T-helper 1 cell treated with Interleukin-12 subunit alpha and Interleukin-12 subunit beta and Interleukin-4 antibody, amounts not matched to agents 30 ng/mL and 1 ng/mL, for 36 hours (primary cell): ENCODE data around the gene FOXM1. TPM values are rescaled to one million over a fixed set of nuclear protein-coding genes. Genes with fewer than 3 reads are reported as not detected.

ENCODE experiments used
- intact Hi-C: fragments of 100-400 bp; cut with micrococcal nuclease; formaldehyde crosslinking; loops from one replicate; pipeline ENCODE4 v1.15.1; 2024
- total RNA-seq: library from RNA; stranded (reverse); gene quantifications from 2 replicates; pipeline ENCODE4 v1.2.3, GENCODE V29; 2022

FOXM1 gene, protein sequence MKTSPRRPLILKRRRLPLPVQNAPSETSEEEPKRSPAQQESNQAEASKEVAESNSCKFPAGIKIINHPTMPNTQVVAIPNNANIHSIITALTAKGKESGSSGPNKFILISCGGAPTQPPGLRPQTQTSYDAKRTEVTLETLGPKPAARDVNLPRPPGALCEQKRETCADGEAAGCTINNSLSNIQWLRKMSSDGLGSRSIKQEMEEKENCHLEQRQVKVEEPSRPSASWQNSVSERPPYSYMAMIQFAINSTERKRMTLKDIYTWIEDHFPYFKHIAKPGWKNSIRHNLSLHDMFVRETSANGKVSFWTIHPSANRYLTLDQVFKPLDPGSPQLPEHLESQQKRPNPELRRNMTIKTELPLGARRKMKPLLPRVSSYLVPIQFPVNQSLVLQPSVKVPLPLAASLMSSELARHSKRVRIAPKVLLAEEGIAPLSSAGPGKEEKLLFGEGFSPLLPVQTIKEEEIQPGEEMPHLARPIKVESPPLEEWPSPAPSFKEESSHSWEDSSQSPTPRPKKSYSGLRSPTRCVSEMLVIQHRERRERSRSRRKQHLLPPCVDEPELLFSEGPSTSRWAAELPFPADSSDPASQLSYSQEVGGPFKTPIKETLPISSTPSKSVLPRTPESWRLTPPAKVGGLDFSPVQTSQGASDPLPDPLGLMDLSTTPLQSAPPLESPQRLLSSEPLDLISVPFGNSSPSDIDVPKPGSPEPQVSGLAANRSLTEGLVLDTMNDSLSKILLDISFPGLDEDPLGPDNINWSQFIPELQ
- 85.0 and 90.6 TPM in 2 replicates for total RNA-seq

- intact Hi-C loops = loop anchor here (1.0 to 2.0 kb wide), 5 partner anchors 9 to 186 kb away; partner anchors contain the start of genes FKBP4 and TULP3
Observed at GRCh38 chr12:2877047-2877952, at the start of gene FOXM1, which contains the start of gene RHNO1. Gene FOXM1 (minus strand): TSS chr12:2877174. CDS start chr12:2874478, 2,696 bp downstream. Gene RHNO1 (plus strand): TSS chr12:2877223. CDS start chr12:2885367, 8,144 bp downstream.

- intact Hi-C loops = no loop called here
Observed at GRCh38 chr12:2925322-2925995, 48.5 kb upstream of the FOXM1 start.

- intact Hi-C loops = no loop called here
Observed at GRCh38 chr12:2924019-2924418, 47.0 kb upstream of the FOXM1 start.

DNA sequence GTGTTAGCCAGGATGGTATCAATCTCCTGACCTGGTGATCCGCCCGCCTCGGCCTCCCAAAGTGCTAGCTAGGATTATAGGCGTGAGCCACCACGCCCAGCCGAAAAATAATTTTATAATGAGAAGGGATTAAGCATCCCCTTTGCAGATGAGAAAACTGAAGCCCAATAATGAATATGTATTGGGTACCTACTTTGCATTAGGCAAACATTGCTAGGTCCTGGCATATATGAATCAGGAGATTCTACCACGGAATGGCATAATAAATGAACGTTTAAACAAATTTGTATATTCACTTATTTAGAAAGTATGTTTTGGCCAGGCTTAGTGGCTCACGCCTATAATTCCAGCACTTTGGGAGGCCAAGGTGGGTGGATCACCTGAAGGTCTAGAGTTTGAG lies 46.1 kb upstream of the FOXM1 start:
- intact Hi-C loops = no loop called here

DNA sequence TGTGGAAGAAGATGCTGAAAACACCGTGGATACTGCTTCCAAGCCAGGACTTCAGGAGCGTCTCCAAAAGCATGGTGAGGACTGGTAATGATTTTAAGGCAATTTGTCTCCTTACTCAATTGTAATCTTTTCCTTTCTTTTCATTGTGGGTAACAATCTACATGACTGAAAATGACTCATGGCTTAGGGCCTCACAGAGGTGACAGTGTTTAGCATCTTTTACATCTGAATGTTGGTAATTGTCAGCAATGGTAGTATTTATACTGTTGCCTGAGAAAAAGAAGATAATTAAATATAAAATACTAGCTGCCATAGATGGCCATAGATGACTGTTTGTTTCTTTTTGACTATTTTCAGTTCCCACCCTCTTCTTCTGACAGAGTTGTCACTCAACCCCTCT lies 45.4 kb upstream of the FOXM1 start:
- intact Hi-C loops = no loop called here

DNA sequence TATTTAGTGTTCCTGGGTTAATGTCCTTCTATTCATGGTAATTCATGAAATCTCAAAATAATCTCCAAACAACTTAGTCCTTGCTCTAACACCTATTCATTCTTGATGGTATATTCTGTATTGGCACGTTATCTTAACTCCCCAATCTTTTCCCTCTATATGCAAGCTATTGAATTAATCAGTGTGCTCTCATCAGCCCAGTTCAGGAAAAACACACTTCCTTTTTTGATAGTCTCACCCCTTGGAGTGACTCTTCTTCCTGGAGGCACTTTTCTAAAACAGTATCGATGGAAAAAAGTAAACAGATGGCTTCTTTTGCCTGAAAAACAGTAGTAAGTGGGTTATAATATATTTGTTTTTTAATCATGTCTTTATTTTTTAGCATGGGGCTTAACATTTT lies 42.3 kb upstream of the FOXM1 start:
- intact Hi-C loops = no loop called here

- intact Hi-C loops = no loop called here
Observed at GRCh38 chr12:2912216-2912575, 35.2 kb upstream of the FOXM1 start.

DNA sequence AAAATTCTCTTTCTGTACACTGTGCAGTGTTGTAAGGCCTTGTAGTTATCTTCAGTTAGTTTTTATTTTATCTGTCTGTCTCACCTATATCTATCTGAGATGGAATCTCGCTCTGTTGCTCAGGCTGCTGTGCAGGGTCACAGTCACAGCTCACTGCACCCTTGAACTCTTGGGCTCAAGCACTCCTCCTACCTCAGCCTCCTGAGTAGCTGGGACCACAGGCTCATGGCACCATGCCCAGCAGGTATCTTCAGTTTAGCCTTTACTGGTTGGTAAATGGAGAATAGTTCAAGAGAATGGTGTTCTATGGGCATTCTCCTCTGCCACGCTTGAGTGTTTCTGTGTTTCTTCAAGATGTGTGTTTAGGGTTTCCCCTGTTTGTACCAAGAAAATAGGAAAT lies 27.3 kb upstream of the FOXM1 start:
- intact Hi-C loops = no loop called here

GRCh38 chr12:2902272-2902880 lies 25.4 kb upstream of the FOXM1 start:
- intact Hi-C loops = no loop called here

GRCh38 chr12:2900642-2901041 lies 23.7 kb upstream of the FOXM1 start:
- intact Hi-C loops = no loop called here

GRCh38 chr12:2897418-2897817 lies 20.4 kb upstream of the FOXM1 start:
- intact Hi-C loops = loop anchor here (10.0 kb wide), 1 partner anchor 977 kb away; the partner anchor contains the start of gene PARP11

- intact Hi-C loops = loop anchor here (10.0 kb wide), 1 partner anchor 979 kb away; the partner anchor contains the start of gene PARP11
Observed at GRCh38 chr12:2895511-2895910, 18.5 kb upstream of the FOXM1 start.

DNA sequence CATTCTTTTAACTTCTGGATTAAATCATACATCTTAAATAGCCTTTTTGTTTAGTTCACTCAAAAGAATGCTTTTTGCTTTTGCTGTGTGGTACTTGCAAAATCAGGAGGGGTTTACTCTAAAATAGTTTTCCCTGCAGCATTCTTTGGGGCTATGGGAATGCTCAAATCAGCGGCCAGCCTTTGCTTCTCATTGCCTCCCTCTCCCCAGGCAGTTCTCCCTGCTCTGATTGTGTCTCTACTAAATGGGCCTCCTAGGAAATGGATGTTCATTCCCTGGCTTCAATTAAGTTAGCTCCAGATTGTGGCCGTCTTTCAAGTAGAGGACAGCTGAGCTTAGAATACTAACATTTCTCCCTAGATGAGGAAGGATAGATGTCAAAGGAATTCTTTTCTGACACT lies 18.1 kb upstream of the FOXM1 start:
- intact Hi-C loops = loop anchor here (10.0 kb wide), 1 partner anchor 980 kb away; the partner anchor contains the start of gene PARP11

DNA sequence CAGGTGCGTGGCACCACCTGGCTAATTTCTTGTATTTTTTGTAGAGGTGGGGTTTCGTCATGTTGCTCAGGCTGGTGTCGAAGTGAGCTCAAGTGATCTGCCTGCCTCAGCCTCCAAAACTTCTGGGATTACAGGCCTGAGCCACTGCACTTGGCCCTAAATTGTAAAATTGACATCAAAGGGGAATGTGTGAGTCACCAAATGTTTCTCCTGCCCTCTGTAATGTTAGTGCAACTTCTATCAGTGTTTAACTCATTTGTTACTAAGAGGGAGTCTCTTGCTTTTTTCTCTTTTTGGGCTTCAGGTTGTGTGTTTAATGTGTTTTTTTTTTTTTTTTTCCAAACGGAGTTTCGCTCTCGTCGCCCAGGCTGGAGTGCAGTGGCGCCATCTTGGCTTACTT lies 16.0 kb upstream of the FOXM1 start:
- intact Hi-C loops = loop anchor here (5.0 to 10.0 kb wide), 2 partner anchors 891 to 982 kb away; partner anchors contain the start of genes DCP1B and PARP11

DNA sequence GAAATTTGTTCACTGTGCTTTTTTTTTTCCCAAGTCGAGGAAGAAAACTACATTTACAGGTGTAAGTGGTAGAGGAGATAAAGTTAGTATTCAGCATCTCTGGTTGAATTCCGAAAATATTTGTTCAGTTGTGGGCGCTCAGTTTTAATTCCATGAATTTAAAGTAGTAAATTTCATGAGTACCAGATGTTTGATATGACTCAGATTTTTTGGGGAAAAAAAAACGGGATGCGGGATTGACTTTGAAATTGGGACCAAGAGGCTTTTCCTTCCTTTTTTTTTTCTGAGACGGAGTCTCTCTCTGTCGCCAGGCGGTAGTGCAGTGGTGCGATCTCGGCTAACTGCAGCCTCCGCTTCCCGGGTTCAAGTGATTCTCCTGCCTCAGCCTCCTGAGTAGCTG lies 15.3 kb upstream of the FOXM1 start:
- intact Hi-C loops = loop anchor here (5.0 to 10.0 kb wide), 2 partner anchors 890 to 983 kb away; partner anchors contain the start of genes DCP1B and PARP11

- intact Hi-C loops = loop anchor here (2.0 to 10.0 kb wide), 4 partner anchors 199 to 983 kb away; partner anchors contain the start of genes DCP1B and PARP11
Observed at GRCh38 chr12:2891240-2892053, 14.5 kb upstream of the FOXM1 start.

DNA sequence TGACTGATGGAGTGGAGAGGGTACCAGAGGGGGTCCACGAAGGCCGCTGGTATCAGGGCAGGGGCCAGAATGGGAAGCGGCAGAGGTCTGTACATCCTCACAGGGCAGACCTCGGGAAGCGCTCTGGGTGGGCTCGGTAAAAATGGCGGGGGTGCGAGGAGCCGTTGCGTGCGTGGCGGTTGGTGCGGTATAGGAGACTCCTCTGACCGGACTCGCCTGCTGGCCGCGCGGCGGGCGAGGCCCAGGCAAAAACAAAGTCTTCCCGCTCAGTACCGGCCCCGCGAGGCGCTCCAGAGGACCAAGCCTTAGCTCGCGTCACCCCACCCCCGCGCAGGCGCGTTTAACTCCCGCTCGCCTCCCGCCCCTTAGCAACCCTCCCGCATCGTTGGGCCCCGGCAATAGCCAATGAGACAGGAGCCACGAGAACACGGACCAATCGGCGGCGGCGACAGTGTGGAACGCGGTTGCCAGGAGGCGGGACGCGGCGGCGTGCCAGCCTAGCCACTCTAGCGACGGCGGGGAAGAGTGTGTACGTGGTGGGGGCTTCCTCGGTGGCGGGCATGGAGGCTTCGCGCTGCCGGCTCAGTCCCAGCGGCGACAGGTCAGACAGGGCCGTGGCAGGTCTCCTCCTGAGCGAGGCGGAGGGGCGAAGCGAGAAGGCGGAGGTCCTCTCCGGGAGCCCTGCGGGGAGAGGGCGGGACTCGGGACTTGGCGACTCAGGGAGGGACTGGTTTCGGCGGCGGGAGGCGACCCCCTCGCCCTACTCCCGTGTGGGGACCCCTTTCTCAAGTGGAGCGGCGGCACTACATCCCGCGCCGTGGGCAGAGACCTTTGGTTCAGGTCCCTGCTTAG lies 13.6 kb upstream of the FOXM1 start, which contains the start of gene TULP3:
TULP3 (plus strand) TSS at position 504 of the 852 bp plus-strand sequence; CDS start at position 561, 57 bp downstream.
- intact Hi-C loops = loop anchor here (1.0 to 10.0 kb wide), 9 partner anchors 13 to 984 kb away; partner anchors contain the start of genes DCP1B, FKBP4, FOXM1 and ITFG2

DNA sequence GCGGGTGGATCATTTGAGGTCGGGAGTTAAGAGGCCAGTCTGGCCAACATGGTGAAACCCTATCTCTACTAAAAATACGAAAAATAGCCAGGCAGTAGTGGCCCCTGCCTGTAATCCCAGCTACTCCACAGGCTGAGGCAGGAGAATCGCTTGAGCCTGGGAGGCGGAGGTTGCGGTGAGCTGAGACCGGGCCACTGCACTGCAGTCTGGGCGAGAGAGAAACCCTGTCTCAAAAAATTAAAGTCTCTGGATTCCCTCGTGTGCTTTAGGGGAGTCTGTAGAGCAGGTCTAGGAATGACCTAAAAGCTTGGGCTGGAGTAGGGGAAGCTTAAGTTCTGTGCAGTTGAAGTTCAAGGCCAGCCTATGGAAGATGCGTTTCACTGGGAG lies 13.0 kb upstream of the FOXM1 start:
- intact Hi-C loops = loop anchor here (1.0 to 10.0 kb wide), 9 partner anchors 13 to 985 kb away; partner anchors contain the start of genes DCP1B, FKBP4, FOXM1 and ITFG2
